GM23338 (cell line): Measurements from ENCODE around the gene DMRT1. TPM values are rescaled to one million over a fixed set of nuclear protein-coding genes. Genes with fewer than 3 reads are reported as not detected.

Experiments
- ATAC-seq: fragments of 200-7000 bp; cut with Tn5 transposase; 3 replicates; pipeline ENCODE4 v1.9.1; 2020
- DNase-seq: peaks from one replicate; pipeline ENCODE4 v3.0.0-alpha.2; 2015; ENCODE audit warnings: low spot score
- H2AFZ ChIP-seq: fragments of 200-600 bp; sonication (generic); 2 replicates; pipeline ENCODE4 v1.8.0; 2016; ENCODE audit warnings: antibody characterized with exemption, mild to moderate bottlenecking, moderate library complexity
- H3F3A ChIP-seq: fragments of 200-600 bp; sonication (generic); replicated peaks from 2 replicates; pipeline ENCODE4 v1.8.0; 2017; ENCODE audit warnings: antibody characterized with exemption, mixed run types, low read depth
- H3K27ac ChIP-seq: fragments of 200-600 bp; sonication (generic); 2 replicates; pipeline ENCODE4 v1.6.1; 2016; ENCODE audit warnings: low read depth
- H3K27me3 ChIP-seq: fragments of 200-600 bp; sonication (generic); 2 replicates; pipeline ENCODE4 v1.8.0; 2016; ENCODE audit warnings: mild to moderate bottlenecking, mixed run types, moderate library complexity; ENCODE audit not compliant: insufficient read depth
- H3K36me3 ChIP-seq: fragments of 200-600 bp; sonication (generic); 2 replicates; pipeline ENCODE4 v1.8.0; 2016; ENCODE audit warnings: mild to moderate bottlenecking; ENCODE audit not compliant: insufficient read depth
- H3K4me1 ChIP-seq: fragments of 200-600 bp; sonication (generic); 2 replicates; pipeline ENCODE4 v1.8.0; 2016; ENCODE audit warnings: mild to moderate bottlenecking, moderate library complexity; ENCODE audit not compliant: insufficient read depth
- H3K4me2 ChIP-seq: fragments of 200-600 bp; sonication (generic); 2 replicates; pipeline ENCODE4 v1.7.1; 2017; ENCODE audit warnings: mixed run types
- H3K4me3 ChIP-seq: fragments of 200-600 bp; sonication (generic); 2 replicates; pipeline ENCODE4 v1.6.1; 2016; ENCODE audit warnings: mixed run types
- H3K79me2 ChIP-seq: fragments of 200-600 bp; sonication (generic); replicated peaks from 2 replicates; pipeline ENCODE4 v1.8.0; 2017; ENCODE audit warnings: mild to moderate bottlenecking; ENCODE audit not compliant: insufficient read depth
- H3K9me2 ChIP-seq: fragments of 200-600 bp; sonication (generic); 2 replicates; pipeline ENCODE4 v1.8.0; 2017; ENCODE audit not compliant: insufficient read depth
- H4K20me1 ChIP-seq: fragments of 200-600 bp; sonication (generic); replicated peaks from 2 replicates; pipeline ENCODE4 v1.8.0; 2017; ENCODE audit warnings: mild to moderate bottlenecking; ENCODE audit not compliant: insufficient read depth
- H3K27ac Mint-ChIP-seq: 2 replicates; pipeline ENCODE4 v1.8.0; 2020; ENCODE audit warnings: inconsistent platforms, mild to moderate bottlenecking, moderate library complexity, mixed read lengths
- H3K27me3 Mint-ChIP-seq: 3 replicates; pipeline ENCODE4 v1.8.0; 2022; ENCODE audit warnings: low read depth, mild to moderate bottlenecking, moderate library complexity, mixed read lengths, inconsistent platforms; ENCODE audit not compliant: insufficient read depth, poor library complexity
- H3K36me3 Mint-ChIP-seq: 3 replicates; pipeline ENCODE4 v1.8.0; 2021; ENCODE audit warnings: low read depth, mild to moderate bottlenecking, inconsistent platforms, moderate library complexity, mixed read lengths
- H3K4me1 Mint-ChIP-seq: 3 replicates; pipeline ENCODE4 v1.8.0; 2020; ENCODE audit warnings: mild to moderate bottlenecking, inconsistent platforms, mixed read lengths
- H3K4me3 Mint-ChIP-seq: 3 replicates; pipeline ENCODE4 v1.8.0; 2021; ENCODE audit warnings: moderate library complexity, mild to moderate bottlenecking, inconsistent platforms, mixed read lengths
- H3K9me3 Mint-ChIP-seq: 3 replicates; pipeline ENCODE4 v1.8.0; 2020; ENCODE audit warnings: moderate library complexity, mild to moderate bottlenecking, inconsistent platforms, mixed read lengths
- CREB1 ChIP-seq: fragments of 250-450 bp; sonication (Bioruptor Pico); IDR thresholded peaks from 2 replicates; pipeline ENCODE4 v1.5.0; 2020; ENCODE audit warnings: low read depth, mild to moderate bottlenecking, moderate library complexity
- EZH2 ChIP-seq: fragments of 200-600 bp; sonication (generic); IDR thresholded peaks from one replicate; pipeline ENCODE4 v1.8.0; 2017; ENCODE audit warnings: antibody characterized with exemption, mild to moderate bottlenecking, low read depth; ENCODE audit not compliant: unreplicated experiment
- EZH2phosphoT487 ChIP-seq: fragments of 200-600 bp; sonication (generic); IDR thresholded peaks from one replicate; pipeline ENCODE4 v1.8.1; 2018; ENCODE audit warnings: antibody characterized with exemption; ENCODE audit not compliant: unreplicated experiment
- JUNB ChIP-seq: IDR thresholded peaks from one replicate; pipeline ENCODE4 v1.6.1; 2016; ENCODE audit warnings: antibody characterized with exemption; ENCODE audit not compliant: unreplicated experiment
- NANOG ChIP-seq: IDR thresholded peaks from 2 replicates; pipeline ENCODE4 v1.6.1; 2016; ENCODE audit warnings: antibody characterized with exemption, borderline replicate concordance
- POLR2AphosphoS5 ChIP-seq: IDR thresholded peaks from 2 replicates; pipeline ENCODE4 v1.6.1; 2016; ENCODE audit warnings: antibody characterized with exemption, low read depth
- STAT1 ChIP-seq: IDR thresholded peaks from one replicate; pipeline ENCODE4 v1.6.1; 2016; ENCODE audit warnings: antibody characterized with exemption; ENCODE audit not compliant: unreplicated experiment
- ZNF114 ChIP-seq: fragments of 250-450 bp; sonication (Bioruptor Pico); IDR thresholded peaks from 2 replicates; pipeline ENCODE4 v1.5.0; 2020; ENCODE audit warnings: mild to moderate bottlenecking, moderate library complexity
- polyA plus RNA-seq: library from polyadenylated mRNA; unstranded; fragments of >200 nt; fragmentation: Nextera tagmentation; extraction: Ambion mirVana; gene quantifications from 2 replicates; pipeline ENCODE4 v1.2.1, GENCODE V29; 2016
- total RNA-seq: library from RNA; depleted of rRNA; stranded (reverse); fragments of >200 nt; shearing (Covaris generic); gene quantifications from 2 replicates; pipeline ENCODE4 v1.2.3, GENCODE V29; 2014
- TF ChIP-seq, protein P1 (sequence below), 2 experiments: fragments of 200-600 bp in 1 of 2; sonication (generic) in 1 of 2; conservative IDR thresholded peaks; 2 replicates each; pipeline versions ENCODE4 v1.5.1 to v1.6.1; 2016 to 2017; ENCODE audit warnings: antibody characterized with exemption in 2 of 2, low read depth in 2 of 2, mild to moderate bottlenecking in 2 of 2, moderate library complexity in 1 of 2
- TF ChIP-seq, protein P2 (sequence below): IDR thresholded peaks from 2 replicates; pipeline ENCODE4 v1.6.1; 2016; ENCODE audit warnings: antibody characterized with exemption
- TF ChIP-seq, protein P3 (sequence below): IDR thresholded peaks from one replicate; pipeline ENCODE4 v1.6.1; 2018; ENCODE audit warnings: antibody characterized with exemption; ENCODE audit not compliant: unreplicated experiment

DMRT1 gene
- total and polyA plus RNA-seq, 2 experiments from 2014 or later: not detected

DNA sequence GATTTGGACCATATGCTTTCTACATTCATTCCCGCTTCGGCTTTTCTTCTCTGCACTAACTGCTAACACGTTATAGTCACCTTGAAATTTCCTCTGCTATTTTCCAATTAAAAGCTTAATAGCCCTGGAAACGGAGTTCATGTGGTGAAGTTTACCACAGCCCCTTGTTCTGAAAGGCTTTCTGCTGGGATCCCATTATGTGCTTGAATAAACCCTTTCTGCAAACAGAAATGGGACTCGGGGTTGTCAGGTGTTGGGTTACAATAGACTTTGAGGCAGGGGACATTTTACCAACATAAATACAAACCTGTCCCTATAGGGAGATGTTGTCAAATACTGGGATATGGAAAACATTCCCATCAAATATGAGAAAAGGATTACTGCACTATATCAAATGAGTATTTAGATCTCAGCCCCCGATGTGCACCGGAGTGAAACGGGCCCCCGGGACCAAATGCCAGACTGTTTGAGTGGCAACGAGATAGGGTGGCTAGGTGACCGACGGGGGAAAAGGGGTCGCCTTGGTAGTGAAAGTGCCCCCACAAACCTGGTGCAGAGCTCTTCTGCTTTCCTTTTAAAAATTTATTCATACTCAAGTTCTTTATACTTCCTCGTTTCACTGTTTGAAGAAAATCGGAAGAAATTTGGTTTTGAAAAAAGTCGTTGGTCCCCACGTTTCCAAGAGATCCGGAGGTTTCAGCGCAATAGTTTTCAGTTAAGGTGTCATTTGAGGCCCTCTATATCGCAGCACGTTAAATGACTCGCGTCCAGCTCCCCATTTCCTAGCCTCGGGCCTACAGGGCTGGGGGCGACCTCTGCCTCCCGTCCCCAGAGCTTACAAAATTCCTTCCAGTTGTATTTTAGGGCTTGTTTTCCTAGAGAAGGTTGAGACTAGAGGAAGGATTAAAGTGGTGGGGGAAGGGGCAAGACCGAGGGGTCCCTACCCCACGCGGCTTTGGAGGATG lies 132.8 kb downstream of the DMRT1 start:
- Mint-ChIP-seq H3K27ac (no peak overlapping the region), H3K36me3 (no peaks in the 10 kb centered on the region; the same call in 2 of the 3 replicates), H3K4me3 (peak overlapping the region; percentile 67), H3K27me3 (peaks cover 94% of the 10 kb centered on the region), H3K9me3 (peaks cover under 1% of the 10 kb centered on the region; the same call in 1 of the 3 replicates), H3K4me1 (peaks cover 50% of the 10 kb centered on the region)
- peak; percentile 31 for DNase-seq
- peaks cover 22% of the 10 kb centered on the region for H3F3A ChIP-seq
- H3K36me3 ChIP-seq: no peaks in the 10 kb centered on the region
- no peak for ATAC-seq
- H3K4me2 ChIP-seq: peak overlapping the region; percentile 91
- no peaks in the 10 kb centered on the region for H3K79me2 ChIP-seq
- peaks cover 100% of the 10 kb centered on the region for H3K27me3 ChIP-seq
- no peak overlapping the region for H3K27ac ChIP-seq
- peaks cover 31% of the 10 kb centered on the region for H4K20me1 ChIP-seq
- H3K4me1 ChIP-seq: peaks cover 39% of the 10 kb centered on the region
- no peak overlapping the region for H2AFZ ChIP-seq
- peak overlapping the region; percentile 70 for H3K4me3 ChIP-seq
- H3K9me2 ChIP-seq: no peaks in the 10 kb centered on the region
- TF ChIP-seq, protein P1, sequence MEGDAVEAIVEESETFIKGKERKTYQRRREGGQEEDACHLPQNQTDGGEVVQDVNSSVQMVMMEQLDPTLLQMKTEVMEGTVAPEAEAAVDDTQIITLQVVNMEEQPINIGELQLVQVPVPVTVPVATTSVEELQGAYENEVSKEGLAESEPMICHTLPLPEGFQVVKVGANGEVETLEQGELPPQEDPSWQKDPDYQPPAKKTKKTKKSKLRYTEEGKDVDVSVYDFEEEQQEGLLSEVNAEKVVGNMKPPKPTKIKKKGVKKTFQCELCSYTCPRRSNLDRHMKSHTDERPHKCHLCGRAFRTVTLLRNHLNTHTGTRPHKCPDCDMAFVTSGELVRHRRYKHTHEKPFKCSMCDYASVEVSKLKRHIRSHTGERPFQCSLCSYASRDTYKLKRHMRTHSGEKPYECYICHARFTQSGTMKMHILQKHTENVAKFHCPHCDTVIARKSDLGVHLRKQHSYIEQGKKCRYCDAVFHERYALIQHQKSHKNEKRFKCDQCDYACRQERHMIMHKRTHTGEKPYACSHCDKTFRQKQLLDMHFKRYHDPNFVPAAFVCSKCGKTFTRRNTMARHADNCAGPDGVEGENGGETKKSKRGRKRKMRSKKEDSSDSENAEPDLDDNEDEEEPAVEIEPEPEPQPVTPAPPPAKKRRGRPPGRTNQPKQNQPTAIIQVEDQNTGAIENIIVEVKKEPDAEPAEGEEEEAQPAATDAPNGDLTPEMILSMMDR (conservative IDR thresholded peaks at IDR 0.05; ENCODE audit: low read depth in 2 of 2): no peak
- TF ChIP-seq CREB1 (CRISPR knock-in tag) (no peak), JUNB (no peak), EZH2phosphoT487 (peak; percentile 48), EZH2 (peak; percentile 97)

DNA sequence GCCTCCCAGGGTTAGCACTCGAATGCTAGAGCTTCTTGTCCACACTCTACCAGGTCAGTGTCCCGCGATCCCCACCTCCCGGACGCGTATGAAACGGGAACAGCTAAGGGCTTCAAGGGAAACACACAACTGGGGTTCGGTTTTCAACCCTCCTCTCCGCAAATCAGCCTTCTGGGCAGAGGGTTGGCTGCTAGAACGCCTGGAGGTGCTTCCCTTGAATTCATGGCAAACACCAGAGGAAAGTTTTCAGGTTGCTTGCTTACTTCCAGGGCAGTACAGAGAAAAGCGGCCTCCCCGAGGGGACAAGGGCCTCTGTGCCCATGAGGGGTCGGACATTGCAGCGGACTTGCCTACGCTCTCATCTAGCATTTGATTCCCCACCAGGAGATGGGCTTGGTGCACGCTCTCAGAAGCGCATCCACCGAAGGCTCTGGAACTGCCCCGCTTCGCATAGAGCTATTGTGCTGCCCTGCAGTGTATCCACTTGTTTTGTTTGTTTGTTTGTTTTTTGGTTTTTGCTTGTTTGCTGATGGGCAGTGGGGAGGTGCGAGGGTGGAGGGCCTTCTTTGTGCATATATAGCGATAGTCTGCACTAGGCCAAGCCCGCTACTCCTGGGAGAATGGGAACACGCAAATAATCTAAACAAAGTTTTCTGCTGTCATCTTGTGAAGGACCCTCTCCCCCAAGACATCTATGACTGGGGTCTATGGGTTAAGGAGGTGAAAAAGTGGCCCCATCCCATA lies 133.7 kb downstream of the DMRT1 start:
- Histone ChIP-seq H3K4me1 (peaks cover 39% of the 10 kb centered on the region), H3F3A (peaks cover 22% of the 10 kb centered on the region), H4K20me1 (peaks cover 40% of the 10 kb centered on the region), H3K4me2 (peak overlapping the region; percentile 91), H3K4me3 (peak overlapping the region; percentile 70), H3K79me2 (no peaks in the 10 kb centered on the region), H3K27me3 (peaks cover 100% of the 10 kb centered on the region), H3K9me2 (no peaks in the 10 kb centered on the region), H3K27ac (no peak overlapping the region), H3K36me3 (no peaks in the 10 kb centered on the region), H2AFZ (no peak overlapping the region)
- peak; percentile 51 for DNase-seq
- Mint-ChIP-seq H3K27ac (no peak overlapping the region), H3K4me1 (peaks cover 44% of the 10 kb centered on the region), H3K36me3 (no peaks in the 10 kb centered on the region), H3K27me3 (peaks cover 94% of the 10 kb centered on the region), H3K4me3 (peak overlapping the region; percentile 67), H3K9me3 (no peaks in the 10 kb centered on the region; the same call in 2 of the 3 replicates)
- no peak for ATAC-seq
- TF ChIP-seq STAT1 (no peak), ZNF114 (CRISPR knock-in tag) (no peak), EZH2 (peak; percentile 90), NANOG (no peak), POLR2AphosphoS5 (no peak), JUNB (no peak), CREB1 (CRISPR knock-in tag) (no peak), EZH2phosphoT487 (peak; percentile 29)
- TF ChIP-seq, protein P1 (conservative IDR thresholded peaks at IDR 0.05; ENCODE audit: low read depth in 2 of 2): 0 out of 4 replicates have a peak, but pooled peaks of 1 of the 2 experiments have one; percentile 14
- TF ChIP-seq, protein P2, sequence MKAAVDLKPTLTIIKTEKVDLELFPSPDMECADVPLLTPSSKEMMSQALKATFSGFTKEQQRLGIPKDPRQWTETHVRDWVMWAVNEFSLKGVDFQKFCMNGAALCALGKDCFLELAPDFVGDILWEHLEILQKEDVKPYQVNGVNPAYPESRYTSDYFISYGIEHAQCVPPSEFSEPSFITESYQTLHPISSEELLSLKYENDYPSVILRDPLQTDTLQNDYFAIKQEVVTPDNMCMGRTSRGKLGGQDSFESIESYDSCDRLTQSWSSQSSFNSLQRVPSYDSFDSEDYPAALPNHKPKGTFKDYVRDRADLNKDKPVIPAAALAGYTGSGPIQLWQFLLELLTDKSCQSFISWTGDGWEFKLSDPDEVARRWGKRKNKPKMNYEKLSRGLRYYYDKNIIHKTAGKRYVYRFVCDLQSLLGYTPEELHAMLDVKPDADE: no peak
- TF ChIP-seq, protein P3, sequence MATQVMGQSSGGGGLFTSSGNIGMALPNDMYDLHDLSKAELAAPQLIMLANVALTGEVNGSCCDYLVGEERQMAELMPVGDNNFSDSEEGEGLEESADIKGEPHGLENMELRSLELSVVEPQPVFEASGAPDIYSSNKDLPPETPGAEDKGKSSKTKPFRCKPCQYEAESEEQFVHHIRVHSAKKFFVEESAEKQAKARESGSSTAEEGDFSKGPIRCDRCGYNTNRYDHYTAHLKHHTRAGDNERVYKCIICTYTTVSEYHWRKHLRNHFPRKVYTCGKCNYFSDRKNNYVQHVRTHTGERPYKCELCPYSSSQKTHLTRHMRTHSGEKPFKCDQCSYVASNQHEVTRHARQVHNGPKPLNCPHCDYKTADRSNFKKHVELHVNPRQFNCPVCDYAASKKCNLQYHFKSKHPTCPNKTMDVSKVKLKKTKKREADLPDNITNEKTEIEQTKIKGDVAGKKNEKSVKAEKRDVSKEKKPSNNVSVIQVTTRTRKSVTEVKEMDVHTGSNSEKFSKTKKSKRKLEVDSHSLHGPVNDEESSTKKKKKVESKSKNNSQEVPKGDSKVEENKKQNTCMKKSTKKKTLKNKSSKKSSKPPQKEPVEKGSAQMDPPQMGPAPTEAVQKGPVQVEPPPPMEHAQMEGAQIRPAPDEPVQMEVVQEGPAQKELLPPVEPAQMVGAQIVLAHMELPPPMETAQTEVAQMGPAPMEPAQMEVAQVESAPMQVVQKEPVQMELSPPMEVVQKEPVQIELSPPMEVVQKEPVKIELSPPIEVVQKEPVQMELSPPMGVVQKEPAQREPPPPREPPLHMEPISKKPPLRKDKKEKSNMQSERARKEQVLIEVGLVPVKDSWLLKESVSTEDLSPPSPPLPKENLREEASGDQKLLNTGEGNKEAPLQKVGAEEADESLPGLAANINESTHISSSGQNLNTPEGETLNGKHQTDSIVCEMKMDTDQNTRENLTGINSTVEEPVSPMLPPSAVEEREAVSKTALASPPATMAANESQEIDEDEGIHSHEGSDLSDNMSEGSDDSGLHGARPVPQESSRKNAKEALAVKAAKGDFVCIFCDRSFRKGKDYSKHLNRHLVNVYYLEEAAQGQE: no peak
